K562 (cell line): Measurements from ENCODE around the gene ITPR1. TPM values are rescaled to one million over a fixed set of nuclear protein-coding genes. Genes with fewer than 3 reads are reported as not detected.

Experiments
- ATAC-seq: fragments of 200-7000 bp; cut with Tn5 transposase; 3 replicates; pipeline ENCODE4 v1.9.1; 2020; ENCODE audit warnings: moderate library complexity
- BruUV-seq: library from RNA; stranded (reverse); fragments of 400-500 nt; replicated peaks from 2 replicates; lab custom pipeline; 2021; lab: Mats Ljungman, UMichigan
- CTCF ChIA-PET: fragments of 300-600 bp; formaldehyde crosslinking; extraction: SDS; loops from one replicate; lab custom pipeline; 2021; ENCODE audit warnings: low intra/inter-chr PET ratio; lab: Yijun Ruan, JAX
- POLR2A ChIA-PET: fragments of 300-600, 350-650 bp; sonication (Branson Sonifier 250); formaldehyde crosslinking; extraction: SDS; loops from one replicate; lab custom pipeline; 2021; ENCODE audit warnings: antibody characterized with exemption, inconsistent platforms; lab: Yijun Ruan, JAX
- DNase-seq, 4 experiments: peaks; one replicate each; pipeline versions ENCODE4 v3.0.0 to v3.0.0-alpha.2; 2011 to 2018; ENCODE audit warnings: low spot score in 3 of 4, mixed read lengths in 3 of 4; ENCODE audit errors: extremely low read depth in 1 of 4
- FAIRE-seq: peaks from 2 replicates; lab custom pipeline; 2011; peaks lifted over from hg19 to GRCh38; lab: Jason Lieb, UNC
- H2AFZ ChIP-seq: 2 replicates; pipeline ENCODE4 v1.6.0; 2011; ENCODE audit warnings: low read depth, low read length, control low read depth, inconsistent platforms
- H3K27ac ChIP-seq: fragments of 200-600 bp; 3 replicates; pipeline ENCODE4 v1.8.0; 2011; ENCODE audit warnings: low read depth, mild to moderate bottlenecking, control low read depth, inconsistent platforms, low read length, moderate library complexity, mixed read lengths; ENCODE audit errors: extremely low read depth
- H3K27me3 ChIP-seq, 2 experiments: fragments of 300-600 bp in 1 of 2; 2 replicates in 1 of 2; 3 replicates in 1 of 2; pipeline versions ENCODE4 v1.6.0 to v1.8.0; 2011; ENCODE audit warnings: inconsistent platforms in 2 of 2, low read length in 2 of 2, mild to moderate bottlenecking in 1 of 2, mixed read lengths in 1 of 2, moderate library complexity in 1 of 2; ENCODE audit not compliant: control insufficient read depth in 2 of 2, insufficient read depth in 2 of 2
- H3K36me3 ChIP-seq: fragments of 300-600 bp; 3 replicates; pipeline ENCODE4 v1.8.0; 2011; ENCODE audit warnings: mild to moderate bottlenecking, low read length, inconsistent platforms; ENCODE audit not compliant: control insufficient read depth, insufficient read depth
- H3K4me1 ChIP-seq, 2 experiments: fragments of 200-600 bp in 1 of 2; replicated peaks in 1 of 2; 2 replicates in 1 of 2; 3 replicates in 1 of 2; pipeline versions ENCODE4 v1.5.1 to v1.8.0; 2011; ENCODE audit warnings: inconsistent platforms in 2 of 2, low read length in 2 of 2, mild to moderate bottlenecking in 1 of 2, mixed read lengths in 1 of 2, moderate library complexity in 1 of 2; ENCODE audit not compliant: control insufficient read depth in 2 of 2, insufficient read depth in 2 of 2
- H3K4me2 ChIP-seq: 2 replicates; pipeline ENCODE4 v1.6.1; 2011; ENCODE audit warnings: low read length, control low read depth, inconsistent platforms, mixed read lengths; ENCODE audit not compliant: insufficient read depth
- H3K4me3 ChIP-seq: fragments of 200-600 bp; sonication (generic), shearing (Covaris generic); 2 replicates; pipeline ENCODE4 v1.5.1; 2016; ENCODE audit warnings: control low read depth, inconsistent platforms
- H3K79me2 ChIP-seq: fragments of 200-600 bp; 3 replicates; pipeline ENCODE4 v1.8.0; 2011; ENCODE audit warnings: low read length, inconsistent platforms; ENCODE audit not compliant: control insufficient read depth, insufficient read depth
- H3K9ac ChIP-seq, 2 experiments: 2 replicates each; pipeline versions ENCODE4 v1.6.0 to v1.6.1; 2011; ENCODE audit warnings: low read depth in 2 of 2, low read length in 2 of 2, control low read depth in 1 of 2, inconsistent platforms in 1 of 2, mild to moderate bottlenecking in 1 of 2, mixed read lengths in 1 of 2; ENCODE audit not compliant: insufficient read depth in 1 of 2
- H3K9me1 ChIP-seq: one replicate; pipeline ENCODE4 v1.6.0; 2011; ENCODE audit warnings: inconsistent platforms, mild to moderate bottlenecking, low read length, moderate library complexity; ENCODE audit not compliant: control insufficient read depth, insufficient read depth
- H3K9me3 ChIP-seq: replicated peaks from 2 replicates; pipeline ENCODE4 v1.5.1; 2011; ENCODE audit warnings: low read depth, low read length, inconsistent platforms; ENCODE audit not compliant: control insufficient read depth, insufficient read depth
- H4K20me1 ChIP-seq: replicated peaks from 2 replicates; pipeline ENCODE4 v1.6.1; 2011; ENCODE audit warnings: low read length, inconsistent platforms, mixed read lengths; ENCODE audit not compliant: control insufficient read depth, insufficient read depth
- ATF2 ChIP-seq: sonication (generic); formaldehyde crosslinking; IDR thresholded peaks from 2 replicates; pipeline ENCODE4 v1.8.1; 2022; ENCODE audit warnings: missing genetic modification reagents
- FOXK2 ChIP-seq, 2 experiments: fragments of 450-650 bp; IDR thresholded peaks in 1 of 2; conservative IDR thresholded peaks in 1 of 2; 2 replicates each; pipeline ENCODE4 v1.6.1; 2016; ENCODE audit warnings: low read depth in 2 of 2, mild to moderate bottlenecking in 1 of 2
- HDAC6 ChIP-seq: IDR thresholded peaks from 2 replicates; pipeline ENCODE4 v1.6.1; 2012; ENCODE audit warnings: low read depth, mild to moderate bottlenecking, control low read depth, inconsistent platforms, low read length, moderate library complexity
- HDAC8 ChIP-seq: fragments of 450-650 bp; IDR thresholded peaks from 2 replicates; pipeline ENCODE4 v1.6.1; 2016; ENCODE audit warnings: mild to moderate bottlenecking, missing genetic modification characterization, moderate library complexity, missing compliant biosample characterization
- HNRNPK ChIP-seq: fragments of 200-400 bp; formaldehyde crosslinking; IDR thresholded peaks from one replicate; pipeline ENCODE4 v1.6.1; 2018; ENCODE audit warnings: mild to moderate bottlenecking, low read depth, low read length; ENCODE audit not compliant: poor library complexity, severe bottlenecking
- IRF1 ChIP-seq: sonication (generic); formaldehyde crosslinking; IDR thresholded peaks from 2 replicates; pipeline ENCODE4 v1.8.0; 2022; ENCODE audit warnings: missing genetic modification reagents, mild to moderate bottlenecking, borderline replicate concordance
- MCM7 ChIP-seq, 2 experiments: fragments of 450-650 bp; IDR thresholded peaks; 2 replicates each; pipeline ENCODE4 v1.6.1; 2016 to 2018
- MXI1 ChIP-seq: IDR thresholded peaks from 2 replicates; pipeline ENCODE4 v1.6.1; 2011; ENCODE audit warnings: low read depth, mild to moderate bottlenecking, improper control_type of control experiment, low read length
- NCOA6 ChIP-seq: fragments of 450-650 bp; IDR thresholded peaks from 2 replicates; pipeline ENCODE4 v1.6.1; 2017; ENCODE audit warnings: mild to moderate bottlenecking
- RB1 ChIP-seq: fragments of 450-650 bp; IDR thresholded peaks from 2 replicates; pipeline ENCODE4 v1.6.1; 2017; ENCODE audit warnings: low read depth, mild to moderate bottlenecking
- SIRT6 ChIP-seq: IDR thresholded peaks from one replicate; pipeline ENCODE4 v1.6.1; 2012; ENCODE audit warnings: low read depth, mild to moderate bottlenecking, control low read depth, inconsistent platforms, low read length, moderate library complexity
- TEAD1 ChIP-seq, 2 experiments: fragments of 450-650 bp in 1 of 2; sonication (generic) in 1 of 2; formaldehyde crosslinking; IDR thresholded peaks; 2 replicates each; pipeline versions ENCODE4 v1.4.0 to v1.8.0; 2020 to 2022; ENCODE audit warnings: mild to moderate bottlenecking in 2 of 2, missing genetic modification reagents in 1 of 2
- THRB ChIP-seq: fragments of 450-650 bp; formaldehyde crosslinking; conservative IDR thresholded peaks from 2 replicates; pipeline ENCODE4 v1.4.0; 2022; ENCODE audit warnings: mild to moderate bottlenecking, missing genetic modification characterization
- ZNF165 ChIP-seq: fragments of 250-450 bp; sonication (Bioruptor Pico); IDR thresholded peaks from 2 replicates; pipeline ENCODE4 v1.4.0; 2020; ENCODE audit warnings: borderline replicate concordance
- ZNF395 ChIP-seq: fragments of 200-800 bp; sonication (Bioruptor generic); IDR thresholded peaks from 2 replicates; pipeline ENCODE4 v1.6.1; 2017; ENCODE audit warnings: missing genetic modification characterization, missing compliant biosample characterization
- ZNF589 ChIP-seq: fragments of 200-800 bp; sonication (Bioruptor generic); IDR thresholded peaks from 2 replicates; pipeline ENCODE4 v1.6.1; 2016; ENCODE audit warnings: low read depth, missing genetic modification characterization, missing compliant biosample characterization
- WGBS: fragments of 100-300 bp; shearing (Covaris generic); methylation state at CpG from one replicate; pipeline ENCODE4 v1.1.6; 2016; ENCODE audit warnings: low coverage, mixed read lengths; ENCODE audit not compliant: insufficient coverage; ENCODE audit errors: missing lambda C conversion rate; 5-methylcytosine and 5-hydroxymethylcytosine counted together
- in situ Hi-C: fragments of 300-500 bp; cut with MboI; formaldehyde crosslinking; loops from 4 replicates; pipeline ENCODE4 v1.15.0; 2018; ENCODE audit warnings: inconsistent platforms, mixed read lengths
- intact Hi-C: fragments of 100-400 bp; cut with micrococcal nuclease; formaldehyde crosslinking; loops from 2 replicates; pipeline ENCODE4 v1.14.2; 2022
- polyA plus RNA-seq, 8 experiments: library from polyadenylated mRNA; depleted of rRNA in 4 of 8; stranded (reverse) in 5 of 8; unstranded in 3 of 8; fragments of >200 nt; fragmentation: Nextera tagmentation in 2 of 8; fragmentation: Illumina TruSeq in 1 of 8; extraction: Ambion mirVana in 2 of 8; extraction: Trizol in 1 of 8; gene quantifications; 2 replicates each; pipeline versions ENCODE4 v1.2.1 to v1.2.3, GENCODE V29; 2011 to 2014; ENCODE audit warnings: inconsistent platforms in 1 of 8, missing spikeins in 1 of 8
- total RNA-seq, 7 experiments: library from RNA; depleted of rRNA in 6 of 7; stranded (reverse); fragments of >200 nt in 6 of 7; fragmentation: Illumina TruSeq in 2 of 7; extraction: Trizol in 2 of 7; gene quantifications; 2 replicates each; pipeline versions ENCODE4 v1.2.1 to v1.2.3, GENCODE V29; 2011 to 2021; ENCODE audit warnings: low replicate concordance in 1 of 7

The ITPR1 gene
- total and polyA plus RNA-seq, 9 of the 15 experiments (the other 6 are each of a cell fraction or from before 2014, with no cell fraction given): 22.4 to 40.0 (median 27.4) TPM

GRCh38 chr3:4665197-4665596, 172.0 kb downstream of the ITPR1 start:
- Histone ChIP-seq H3K36me3 (peaks cover 34% of the 10 kb centered on the region), H3K4me2 (no peak overlapping the region), H3K9me1 (no peaks in the 10 kb centered on the region), H3K27ac (no peak overlapping the region), H3K9ac (peak overlapping the region in 1 of 2 experiments; percentile 57; a peak in 1 of 4 replicates), H2AFZ (no peak overlapping the region), H4K20me1 (no peaks in the 10 kb centered on the region), H3K4me1 (no peaks in the 10 kb centered on the region), H3K4me3 (no peak overlapping the region), H3K79me2 (no peaks in the 10 kb centered on the region), H3K27me3 (no peaks in the 10 kb centered on the region; a peak in 1 of 5 replicates), H3K9me3 (no peaks in the 10 kb centered on the region)
- intact Hi-C loops (no loop called here), in situ Hi-C loops (no loop called here)
- ChIA-PET POLR2A (interaction anchor here (1.0 to 1.4 kb wide), 2 partner anchors 9 to 10 kb away, joined by 3 to 4 read pairs; no protein-coding TSS in a partner anchor), CTCF (no interaction called here)
- DNase-seq (no peak), FAIRE-seq (no peak), ATAC-seq (no peak)
- WGBS: 79% methylated on average over 8 of the region's 8 CpGs
- no TSS peak for BruUV-seq
- TF ChIP-seq HDAC8 (tag): no peak
- TF ChIP-seq IRF1 (CRISPR knock-in tag): no peak
- TF ChIP-seq SIRT6: no peak
- TF ChIP-seq MCM7 (IDR thresholded peaks at IDR 0.05): no peak
- no peak for TF ChIP-seq THRB (CRISPR knock-in tag)
- no peak for TF ChIP-seq MXI1
- TF ChIP-seq ZNF589 (CRISPR knock-in tag): no peak
- TF ChIP-seq HDAC6: no peak
- no peak for TF ChIP-seq RB1
- no peak for TF ChIP-seq ZNF165 (CRISPR knock-in tag)
- TF ChIP-seq NCOA6: no peak
- TF ChIP-seq TEAD1 (CRISPR knock-in tag; IDR thresholded peaks at IDR 0.05): no peak
- TF ChIP-seq FOXK2 (conservative IDR thresholded peaks at IDR 0.05 in 1 of 2, IDR thresholded peaks at IDR 0.05 in 1 of 2; ENCODE audit: low read depth in 2 of 2): no peak
- TF ChIP-seq ZNF395 (CRISPR knock-in tag): no peak
- no peak for TF ChIP-seq ATF2 (CRISPR knock-in tag)
- no peak for TF ChIP-seq HNRNPK
